ENCODE results near the gene C9orf152. TPM values are rescaled to one million over a fixed set of nuclear protein-coding genes. Genes with fewer than 3 reads are reported as not detected.

The C9orf152 gene
- total and polyA plus RNA-seq, 12 donors, result not detected

DNA sequence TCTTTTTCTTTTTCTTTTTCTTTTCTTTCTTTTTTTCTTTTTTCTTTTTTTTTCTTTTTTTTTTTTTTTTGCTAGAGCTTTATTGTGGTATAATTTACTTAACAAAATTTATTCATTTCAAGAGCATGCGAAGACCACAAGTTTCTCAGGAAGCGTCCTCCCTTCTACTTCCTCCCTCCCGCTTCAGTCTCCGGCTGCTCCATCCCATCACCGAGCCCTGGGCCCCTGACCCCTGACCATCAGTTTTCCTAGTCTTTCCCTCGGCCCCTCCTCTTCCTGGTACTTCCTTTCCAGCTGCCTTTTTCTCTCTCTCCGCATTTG, 34.7 kb downstream of the C9orf152 start:
- Histone ChIP-seq H3K9me3 (no peaks in the 10 kb centered on the region), H3K27me3 (no peaks in the 10 kb centered on the region), H3K27ac (no peak overlapping the region), H3K4me1 (peaks cover 0 to 19% (median 7%) of the 10 kb centered on the region in 9 donors), H3K4me3 (no peak overlapping the region), H3K36me3 (peaks cover 0 to 44% (median 12%) of the 10 kb centered on the region in 9 donors)
- 55 to 68% methylated on average over 7 of the region's 7 CpGs for WGBS, 2 donors
- intact Hi-C loops (cut with DNase I), result no loop called here
- TF ChIP-seq, protein P1, sequence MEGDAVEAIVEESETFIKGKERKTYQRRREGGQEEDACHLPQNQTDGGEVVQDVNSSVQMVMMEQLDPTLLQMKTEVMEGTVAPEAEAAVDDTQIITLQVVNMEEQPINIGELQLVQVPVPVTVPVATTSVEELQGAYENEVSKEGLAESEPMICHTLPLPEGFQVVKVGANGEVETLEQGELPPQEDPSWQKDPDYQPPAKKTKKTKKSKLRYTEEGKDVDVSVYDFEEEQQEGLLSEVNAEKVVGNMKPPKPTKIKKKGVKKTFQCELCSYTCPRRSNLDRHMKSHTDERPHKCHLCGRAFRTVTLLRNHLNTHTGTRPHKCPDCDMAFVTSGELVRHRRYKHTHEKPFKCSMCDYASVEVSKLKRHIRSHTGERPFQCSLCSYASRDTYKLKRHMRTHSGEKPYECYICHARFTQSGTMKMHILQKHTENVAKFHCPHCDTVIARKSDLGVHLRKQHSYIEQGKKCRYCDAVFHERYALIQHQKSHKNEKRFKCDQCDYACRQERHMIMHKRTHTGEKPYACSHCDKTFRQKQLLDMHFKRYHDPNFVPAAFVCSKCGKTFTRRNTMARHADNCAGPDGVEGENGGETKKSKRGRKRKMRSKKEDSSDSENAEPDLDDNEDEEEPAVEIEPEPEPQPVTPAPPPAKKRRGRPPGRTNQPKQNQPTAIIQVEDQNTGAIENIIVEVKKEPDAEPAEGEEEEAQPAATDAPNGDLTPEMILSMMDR (IDR thresholded peaks at IDR 0.05), result no peak
- DNase-seq (no peak), ATAC-seq (no peak)

DNA sequence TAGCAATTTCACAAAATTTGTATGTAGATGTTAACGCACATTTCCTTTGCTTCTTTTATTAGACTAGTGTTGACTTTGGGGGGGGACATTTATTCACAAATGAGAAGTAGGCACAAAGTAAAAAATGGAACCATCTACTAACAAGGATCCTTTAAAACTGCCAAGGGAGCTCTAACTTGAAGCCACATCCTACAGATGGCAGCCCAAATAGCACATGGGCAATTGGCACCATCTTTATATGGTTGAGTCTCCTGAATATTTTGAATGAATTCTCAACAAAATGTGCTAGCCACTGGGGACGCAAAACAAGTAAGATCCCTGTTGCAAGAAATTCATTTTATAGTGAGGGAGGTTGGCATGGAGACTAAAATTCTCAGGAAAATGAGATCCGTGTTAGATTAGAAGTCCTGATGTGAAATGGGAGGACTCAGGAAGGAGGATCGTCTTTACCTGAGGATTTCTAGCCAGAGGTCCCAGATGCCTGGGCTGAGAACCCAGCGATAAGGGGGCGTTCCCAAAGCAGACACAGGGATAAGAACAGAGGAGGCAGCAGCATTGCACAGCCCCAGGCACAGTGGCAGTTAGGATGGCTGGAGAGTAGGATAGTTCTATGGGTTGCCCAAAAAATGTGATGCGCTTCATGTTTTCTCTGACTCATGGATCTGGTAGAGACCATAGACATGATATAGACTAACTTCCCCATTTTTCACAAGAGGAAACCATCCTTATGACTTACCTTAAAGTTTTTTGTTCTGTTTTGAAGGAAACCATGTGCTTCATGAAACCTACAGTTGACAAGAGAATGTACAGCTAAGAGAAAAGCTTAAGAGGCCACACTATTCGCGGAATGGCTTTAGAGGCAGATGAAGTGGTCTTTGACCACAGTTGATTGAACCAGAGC, 37.4 kb downstream of the C9orf152 start:
- Histone ChIP-seq H3K27ac (no peak overlapping the region), H3K36me3 (peaks cover 0 to 46% (median 12%) of the 10 kb centered on the region in 9 donors), H3K4me1 (peaks cover 3 to 43% (median 24%) of the 10 kb centered on the region in 9 donors), H3K4me3 (no peak overlapping the region), H3K27me3 (no peaks in the 10 kb centered on the region), H3K9me3 (no peaks in the 10 kb centered on the region)
- DNase-seq (no peak), ATAC-seq (peak in 1 of 8 donors; percentile 24)
- intact Hi-C loops (cut with DNase I), result no loop called here
- WGBS, 2 donors, result 87 to 94% methylated on average over 9 of the region's 9 CpGs
- TF ChIP-seq, protein P1 (IDR thresholded peaks at IDR 0.05), result no peak

DNA sequence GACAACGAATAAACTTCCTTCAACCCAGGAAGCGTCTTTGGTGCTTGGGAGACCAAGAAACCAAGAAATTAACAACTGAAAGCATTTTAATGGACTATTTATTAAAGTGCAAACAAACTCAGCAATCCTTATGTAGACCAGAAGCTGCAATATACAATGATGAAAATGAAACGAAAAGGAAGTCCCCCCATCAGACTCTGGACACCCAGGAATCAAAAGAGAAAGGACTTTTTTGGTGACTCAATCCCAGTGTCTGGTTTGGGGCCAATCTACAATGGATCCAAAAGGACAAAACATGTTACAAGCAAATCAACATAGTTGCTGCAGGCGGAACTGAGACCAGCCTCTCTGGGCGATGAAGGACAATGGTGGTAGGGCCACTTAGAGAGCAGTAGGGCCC, 39.5 kb downstream of the C9orf152 start:
- Histone ChIP-seq H3K4me1 (peaks cover 3 to 55% (median 28%) of the 10 kb centered on the region in 9 donors), H3K27me3 (no peaks in the 10 kb centered on the region), H3K27ac (peak overlapping the region in 1 of 10 donors; percentile 10), H3K36me3 (peaks cover 0 to 46% (median 12%) of the 10 kb centered on the region in 9 donors), H3K9me3 (no peaks in the 10 kb centered on the region), H3K4me3 (no peak overlapping the region)
- DNase-seq, result no peak
- TF ChIP-seq, protein P1 (IDR thresholded peaks at IDR 0.05), result no peak
- intact Hi-C loops (cut with DNase I), result no loop called here
- 68 to 73% methylated on average over 5 of the region's 5 CpGs for WGBS, 2 donors
- no peak for ATAC-seq

DNA sequence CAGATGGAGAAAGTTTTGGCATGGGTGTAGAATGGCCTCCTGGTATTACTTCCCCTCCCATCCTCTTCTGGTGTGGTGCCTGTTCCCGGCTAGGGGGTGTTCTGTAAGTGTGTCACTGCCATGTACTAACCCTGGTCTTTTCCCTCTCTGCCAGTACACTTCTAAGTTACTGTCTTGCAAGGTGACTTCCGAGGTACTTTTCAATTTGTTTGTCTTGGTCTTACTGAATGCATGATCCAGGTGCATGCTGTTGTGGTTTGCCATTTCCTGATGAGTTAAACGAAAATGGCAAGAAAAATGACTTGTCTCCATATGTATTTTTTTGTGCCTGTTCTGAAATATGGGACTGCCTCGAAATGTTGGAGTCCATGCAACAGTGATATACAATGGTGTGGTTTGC, 46.0 kb downstream of the C9orf152 start:
- Histone ChIP-seq H3K27me3 (no peaks in the 10 kb centered on the region), H3K4me1 (peaks cover 9 to 89% (median 56%) of the 10 kb centered on the region in 9 donors), H3K36me3 (peaks cover 0 to 37% (median 0%) of the 10 kb centered on the region in 9 donors), H3K27ac (peak overlapping the region in 2 of 10 donors; percentile 9 to 43), H3K4me3 (no peak overlapping the region), H3K9me3 (no peaks in the 10 kb centered on the region)
- intact Hi-C loops (cut with DNase I), result no loop called here
- 71 to 76% methylated on average over 4 of the region's 4 CpGs for WGBS, 2 donors
- peak in 4 of 8 donors; percentile 24 to 35 (median 26) for ATAC-seq
- DNase-seq, result no peak
- TF ChIP-seq, protein P1 (IDR thresholded peaks at IDR 0.05), result no peak
